ENCODE measurements around the gene SOCS6. TPM values are rescaled to one million over a fixed set of nuclear protein-coding genes. Genes with fewer than 3 reads are reported as not detected.
"Not testable (repeated sequence)": the region's sequence is repeated elsewhere in the genome, so short reads cannot be mapped to it uniquely, and the experiment has no call there.

SOCS6 gene
- total RNA-seq, 1 experiment from 2014 or later, result 17.0 TPM

- DNase-seq (ENCODE audit: low read depth), result no peak
These were observed 70.2 kb downstream of the SOCS6 start for GRCh38 chr18:70359071-70359470.

DNA sequence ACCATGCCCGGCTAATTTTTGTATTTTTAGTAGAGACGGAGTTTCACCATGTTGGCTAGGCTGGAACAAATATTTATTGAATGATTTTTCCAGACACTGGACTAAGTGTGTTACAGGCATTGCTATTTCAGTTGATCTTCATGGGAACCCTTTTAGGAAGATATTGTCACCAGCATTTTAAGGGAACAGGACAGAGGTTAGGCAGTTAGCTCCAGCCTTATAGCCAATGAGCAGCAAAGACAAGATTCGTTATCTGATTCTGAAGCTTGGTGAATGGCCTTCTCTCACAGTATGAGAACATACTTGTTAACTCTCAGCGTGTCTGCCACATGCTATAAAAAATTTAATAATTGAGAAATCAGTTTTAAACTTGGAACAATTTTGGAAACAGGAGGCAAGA, 73.4 kb downstream of the SOCS6 start:
- DNase-seq (ENCODE audit: low read depth), result no peak

GRCh38 chr18:70363861-70364260, 75.0 kb downstream of the SOCS6 start:
- no peak for DNase-seq (ENCODE audit: low read depth)

DNA sequence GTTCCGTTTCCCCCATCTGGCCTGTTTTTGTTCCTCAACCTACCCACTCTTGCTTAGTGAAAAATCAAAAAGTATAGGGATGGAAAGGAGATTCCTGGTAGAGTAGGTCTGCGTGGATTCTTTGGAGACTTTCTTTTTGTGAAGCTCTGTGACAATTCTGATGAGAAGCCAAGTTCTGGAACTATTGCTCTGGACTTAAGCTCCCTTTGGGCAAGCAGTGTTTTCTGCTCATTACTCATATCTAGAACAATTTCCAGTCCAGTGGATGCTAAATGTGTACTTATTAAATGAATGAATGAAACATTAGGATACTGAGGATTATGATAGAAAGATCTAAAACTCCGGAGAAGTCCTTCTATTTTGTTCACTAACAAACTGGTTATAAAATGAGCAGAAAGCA, 76.5 kb downstream of the SOCS6 start:
- no peak for DNase-seq (ENCODE audit: low read depth)

- DNase-seq (ENCODE audit: low read depth), result no peak
These were observed 77.3 kb downstream of the SOCS6 start for GRCh38 chr18:70366174-70366573.

DNA sequence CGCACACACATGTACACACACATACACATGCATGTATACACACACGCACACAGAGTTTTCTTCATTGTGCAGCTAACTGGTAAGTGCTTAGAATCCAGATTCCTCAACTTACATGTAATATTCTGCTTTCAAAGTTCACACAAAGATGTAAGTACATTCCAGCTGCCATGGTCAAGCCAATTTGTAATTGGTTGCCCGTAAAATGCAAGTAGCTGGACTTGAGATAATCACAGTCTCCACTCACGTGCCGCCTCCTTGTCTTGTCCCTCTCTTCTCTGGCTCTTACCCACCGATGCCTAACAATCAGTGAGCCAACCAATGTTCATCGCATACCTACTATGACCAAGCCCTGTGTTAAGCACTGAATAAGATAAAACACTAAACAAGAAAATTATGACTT, 77.8 kb downstream of the SOCS6 start:
- no peak for DNase-seq (ENCODE audit: low read depth)

GRCh38 chr18:70367344-70367743, 78.5 kb downstream of the SOCS6 start:
- DNase-seq (ENCODE audit: low read depth), result not testable (repeated sequence)

DNA sequence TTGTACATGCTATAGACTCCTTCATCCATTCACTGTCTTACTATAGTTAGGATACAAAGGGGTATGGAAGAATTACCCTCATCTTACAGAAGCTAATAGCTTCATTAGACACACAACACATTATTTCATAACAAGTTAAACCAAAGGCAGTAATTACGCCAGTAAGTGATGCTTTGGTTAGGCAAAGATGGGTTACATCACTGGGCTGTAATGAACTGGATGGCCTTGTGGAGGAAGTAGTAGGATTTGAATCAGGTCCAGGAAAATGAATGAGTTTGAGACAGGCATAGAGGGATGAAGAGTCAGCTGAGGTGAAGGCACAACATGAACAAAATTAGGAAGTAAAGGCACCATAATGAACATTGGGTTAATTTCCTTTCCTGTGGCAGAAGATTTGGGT, 80.1 kb downstream of the SOCS6 start:
- no peak for DNase-seq (ENCODE audit: low read depth)

GRCh38 chr18:70370762-70371733, 82.2 kb downstream of the SOCS6 start:
- no peak for DNase-seq (ENCODE audit: low read depth)

GRCh38 chr18:70371908-70372307, 83.1 kb downstream of the SOCS6 start:
- no peak for DNase-seq (ENCODE audit: low read depth)

- no peak for DNase-seq (ENCODE audit: low read depth)
These were observed 83.7 kb downstream of the SOCS6 start for GRCh38 chr18:70372450-70373041.

GRCh38 chr18:70373042-70373519, 84.2 kb downstream of the SOCS6 start:
- peak; percentile 77 for DNase-seq (ENCODE audit: low read depth)

GRCh38 chr18:70374154-70374553, 85.3 kb downstream of the SOCS6 start:
- DNase-seq (ENCODE audit: low read depth), result no peak

GRCh38 chr18:70376137-70376913, 87.5 kb downstream of the SOCS6 start:
- DNase-seq (ENCODE audit: low read depth), result no peak

DNA sequence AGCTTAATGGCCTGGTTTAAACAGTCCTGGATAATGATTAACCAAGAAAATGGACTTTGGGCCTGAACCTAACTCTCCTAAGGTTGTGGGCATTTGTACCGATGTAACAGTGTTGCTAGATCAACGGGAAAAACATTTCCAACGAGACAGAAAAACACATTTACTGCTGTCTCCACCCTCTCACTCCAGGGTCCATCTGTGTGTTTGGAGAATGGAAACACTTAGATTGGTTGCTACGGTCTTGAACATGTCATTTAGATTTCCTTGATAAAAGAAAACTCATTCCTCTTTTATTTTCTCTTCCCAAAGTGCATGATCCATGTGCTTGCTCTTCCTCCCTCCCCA, 88.0 kb downstream of the SOCS6 start:
- no peak for DNase-seq (ENCODE audit: low read depth)

DNA sequence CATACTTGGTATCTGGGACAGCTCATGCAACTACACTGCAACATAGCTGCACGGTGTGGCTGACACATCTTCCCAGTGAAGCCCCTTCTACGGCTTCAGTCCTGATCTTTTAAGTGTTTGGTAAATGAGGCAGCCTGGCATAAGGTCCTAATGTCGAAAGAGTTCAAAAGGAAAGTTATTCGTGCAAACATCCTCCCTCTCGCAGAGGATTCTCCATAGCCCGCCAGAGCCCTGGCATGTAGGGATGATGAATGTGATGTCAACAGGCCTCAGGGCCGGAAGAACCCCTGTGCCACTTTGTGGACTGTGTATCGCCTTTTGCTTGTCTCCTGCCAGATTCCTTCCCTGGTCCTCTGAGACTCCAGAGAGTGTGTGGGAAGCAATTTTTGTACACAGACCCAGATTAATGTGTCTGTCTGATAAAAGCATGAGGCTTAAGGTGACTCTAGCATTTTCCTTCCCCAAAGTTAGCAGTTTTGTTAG, 88.5 kb downstream of the SOCS6 start:
- DNase-seq (ENCODE audit: low read depth), result peak; percentile 55

GRCh38 chr18:70377857-70378701, 89.2 kb downstream of the SOCS6 start:
- DNase-seq (ENCODE audit: low read depth), result no peak
